GM12892 (cell line): ENCODE data around the gene TRIM9.

Experiments used
- DNase-seq: peaks from one replicate; pipeline ENCODE4 v3.0.0; 2011; ENCODE audit not compliant: insufficient read length
- FAIRE-seq: peaks from 2 replicates; lab custom pipeline; 2011; peaks lifted over from hg19 to GRCh38; lab: Jason Lieb, UNC
- POLR2A ChIP-seq: IDR thresholded peaks from 2 replicates; pipeline ENCODE4 v1.6.1; 2011; ENCODE audit warnings: low read depth, low read length, control low read depth
- POLR2AphosphoS5 ChIP-seq: IDR thresholded peaks from 2 replicates; pipeline ENCODE4 v1.6.1; 2011; ENCODE audit warnings: low read depth, low read length, control low read depth
- TAF1 ChIP-seq: IDR thresholded peaks from 2 replicates; pipeline ENCODE4 v1.6.1; 2011; ENCODE audit warnings: low read depth, mild to moderate bottlenecking, control low read depth, low read length, borderline replicate concordance

Gene TRIM9

GRCh38 chr14:50935126-50936015, 159.5 kb downstream of the TRIM9 start:
- no peak for TF ChIP-seq TAF1
- no peak for TF ChIP-seq POLR2AphosphoS5
- TF ChIP-seq POLR2A = no peak
- FAIRE-seq (no peak), DNase-seq (no peak)

GRCh38 chr14:50932592-50933495, 162.1 kb downstream of the TRIM9 start:
- DNase-seq = no peak
- no peak for TF ChIP-seq POLR2AphosphoS5
- no peak for TF ChIP-seq TAF1
- TF ChIP-seq POLR2A = no peak
- no peak for FAIRE-seq

- DNase-seq = no peak
- TF ChIP-seq POLR2A (no peak), TAF1 (no peak), POLR2AphosphoS5 (no peak)
- no peak for FAIRE-seq
Measured at GRCh38 chr14:50932156-50932555, 162.7 kb downstream of the TRIM9 start.

GRCh38 chr14:50931559-50931958, 163.3 kb downstream of the TRIM9 start:
- DNase-seq (no peak), FAIRE-seq (no peak)
- TF ChIP-seq POLR2A (no peak), POLR2AphosphoS5 (no peak), TAF1 (no peak)

- FAIRE-seq (no peak), DNase-seq (no peak)
- TF ChIP-seq POLR2A = no peak
- no peak for TF ChIP-seq POLR2AphosphoS5
- TF ChIP-seq TAF1 = no peak
Measured at GRCh38 chr14:50929506-50929905, 165.4 kb downstream of the TRIM9 start.

- no peak for DNase-seq
- FAIRE-seq = peak; percentile 83
- TF ChIP-seq TAF1 (no peak), POLR2AphosphoS5 (no peak), POLR2A (no peak)
Measured at GRCh38 chr14:50928002-50928635, 166.8 kb downstream of the TRIM9 start.

GRCh38 chr14:50926851-50927386, 168.0 kb downstream of the TRIM9 start:
- TF ChIP-seq TAF1 (no peak), POLR2AphosphoS5 (no peak), POLR2A (no peak)
- no peak for FAIRE-seq
- no peak for DNase-seq
